B cell (primary cell): ENCODE data around the gene CAPZA2. TPM values are rescaled to one million over a fixed set of nuclear protein-coding genes. Genes with fewer than 3 reads are reported as not detected.

Experiments used
- ATAC-seq: fragments of 200-7000 bp; cut with Tn5 transposase; one replicate; pipeline ENCODE4 v1.10.0; 2021; ENCODE audit warnings: low read depth, mild to moderate bottlenecking, moderate number of reproducible peaks, moderate library complexity
- CTCF ChIA-PET: fragments of 350-600 bp; sonication (Branson Sonifier 250); formaldehyde crosslinking; loops from one replicate; lab custom pipeline; 2021; ENCODE audit warnings: antibody characterized with exemption, inconsistent platforms; lab: Charles Lee
- POLR2A ChIA-PET: fragments of 350-600 bp; sonication (Branson Sonifier 250); formaldehyde crosslinking; loops from one replicate; lab custom pipeline; 2021; ENCODE audit warnings: antibody characterized with exemption; lab: Charles Lee
- DNase-seq: peaks from one replicate; pipeline ENCODE4 v3.0.0; 2013
- H2AFZ ChIP-seq: 2 replicates; pipeline ENCODE4 v1.6.1; 2012; ENCODE audit warnings: mild to moderate bottlenecking, low read depth, low read length; ENCODE audit not compliant: insufficient read depth, poor library complexity, severe bottlenecking
- H3K27ac ChIP-seq, 2 donors: 1 replicate in 1 of 2; 2 replicates in 1 of 2; pipeline ENCODE4 v1.5.1; 2012 to 2013; ENCODE audit warnings: low read length in 2 of 2, mild to moderate bottlenecking in 2 of 2, moderate library complexity in 1 of 2
- H3K27me3 ChIP-seq, 4 experiments: fragments of 200-600 bp in 1 of 4; sonication (generic) in 1 of 4; replicated peaks in 1 of 4; 1 replicate in 2 of 4; 2 replicates in 2 of 4; pipeline versions ENCODE4 v1.6.1 to v1.7.0; 2013 to 2016; ENCODE audit warnings: low read length in 3 of 4, mild to moderate bottlenecking in 2 of 4, mixed read lengths in 1 of 4, moderate library complexity in 1 of 4; ENCODE audit not compliant: insufficient read depth in 4 of 4, control insufficient read depth in 3 of 4; ENCODE audit errors: control extremely low read depth in 1 of 4
- H3K36me3 ChIP-seq, 2 experiments: replicated peaks in 1 of 2; 1 replicate in 1 of 2; 2 replicates in 1 of 2; pipeline versions ENCODE4 v1.6.1 to v1.7.1; 2013; ENCODE audit warnings: low read length in 1 of 2; ENCODE audit not compliant: insufficient read depth in 2 of 2, control insufficient read depth in 1 of 2; ENCODE audit errors: control extremely low read depth in 1 of 2, extremely low read depth in 1 of 2
- H3K4me1 ChIP-seq, 2 donors: fragments of 200-600 bp in 1 of 2; sonication (generic) in 1 of 2; 1 replicate in 1 of 2; 2 replicates in 1 of 2; pipeline versions ENCODE4 v1.5.1 to v1.6.1; 2013 to 2017; ENCODE audit warnings: low read length in 2 of 2; ENCODE audit not compliant: control insufficient read depth in 2 of 2, insufficient read depth in 2 of 2
- H3K4me2 ChIP-seq: replicated peaks from 2 replicates; pipeline ENCODE3; 2012; ENCODE audit warnings: mild to moderate bottlenecking, low read depth, low read length; ENCODE audit not compliant: poor library complexity, severe bottlenecking
- H3K4me3 ChIP-seq, 5 experiments: fragments of 200-600 bp in 1 of 5; sonication (generic) in 1 of 5; 1 replicate in 3 of 5; 2 replicates in 2 of 5; pipeline versions ENCODE4 v1.5.1 to v1.7.0; 2011 to 2016; ENCODE audit warnings: low read length in 4 of 5, mild to moderate bottlenecking in 4 of 5, low read depth in 2 of 5, control low read depth in 1 of 5, moderate library complexity in 1 of 5; ENCODE audit not compliant: insufficient read depth in 1 of 5; ENCODE audit errors: control extremely low read depth in 1 of 5, extremely low read depth in 1 of 5
- H3K79me2 ChIP-seq: fragments of 200-600 bp; sonication (generic); one replicate; pipeline ENCODE4 v1.6.0; 2016; ENCODE audit warnings: low read length; ENCODE audit not compliant: control insufficient read depth, insufficient read depth
- H3K9ac ChIP-seq: fragments of 200-600 bp; sonication (generic); 2 replicates; pipeline ENCODE4 v1.6.1; 2017; ENCODE audit warnings: mild to moderate bottlenecking, low read length, moderate library complexity
- H3K9me3 ChIP-seq, 3 donors: one replicate each; pipeline versions ENCODE4 v1.6.1 to v1.7.1; 2013; ENCODE audit warnings: low read length in 2 of 3; ENCODE audit not compliant: control insufficient read depth in 2 of 3, insufficient read depth in 1 of 3; ENCODE audit errors: control extremely low read depth in 1 of 3
- H4K20me1 ChIP-seq: 2 replicates; pipeline ENCODE4 v1.6.0; 2012; ENCODE audit warnings: mild to moderate bottlenecking, low read length; ENCODE audit not compliant: insufficient read depth, control insufficient read depth, poor library complexity, severe bottlenecking
- H3K27ac Mint-ChIP-seq: one replicate; pipeline ENCODE4 v1.8.0; 2021; ENCODE audit warnings: mixed read lengths
- H3K27me3 Mint-ChIP-seq: one replicate; pipeline ENCODE4 v1.8.0; 2021; ENCODE audit warnings: mixed read lengths
- H3K4me1 Mint-ChIP-seq: one replicate; pipeline ENCODE4 v1.8.0; 2021; ENCODE audit warnings: mixed read lengths
- H3K4me3 Mint-ChIP-seq: one replicate; pipeline ENCODE4 v1.8.0; 2021; ENCODE audit warnings: mixed read lengths
- H3K9me3 Mint-ChIP-seq: one replicate; pipeline ENCODE4 v1.8.0; 2022; ENCODE audit warnings: mixed read lengths; ENCODE audit not compliant: insufficient read depth
- CTCF ChIP-seq: fragments of 200-600 bp; IDR thresholded peaks from one replicate; pipeline ENCODE4 v1.8.0; 2022; ENCODE audit warnings: antibody characterized with exemption, mild to moderate bottlenecking
- EZH2 ChIP-seq: IDR thresholded peaks from 2 replicates; pipeline ENCODE4 v1.6.1; 2012; ENCODE audit warnings: borderline replicate concordance, low read depth, mild to moderate bottlenecking, moderate library complexity, low read length; ENCODE audit not compliant: insufficient read depth, poor library complexity, severe bottlenecking
- WGBS: methylation state at CpG from one replicate; pipeline ENCODE4 v1.1.5; 2013; ENCODE audit warnings: missing lambda C conversion rate; ENCODE audit not compliant: insufficient coverage; 5-methylcytosine and 5-hydroxymethylcytosine counted together
- intact Hi-C: fragments of 100-400 bp; cut with micrococcal nuclease; formaldehyde crosslinking; loops from one replicate; pipeline ENCODE4 v1.10.0; 2022
- polyA plus RNA-seq: library from polyadenylated mRNA; depleted of rRNA; stranded (reverse); fragments of >200 nt; gene quantifications from 2 replicates; pipeline ENCODE4 v1.2.3, GENCODE V29; 2012
- total RNA-seq, 2 donors: library from RNA; stranded (reverse); fragments of 120-200 nt in 1 of 2; gene quantifications; 1 replicate in 1 of 2; 2 replicates in 1 of 2; pipeline versions ENCODE4 v1.2.3 to v1.2.4, GENCODE V29; 2013 to 2022

The CAPZA2 gene
- total and polyA plus RNA-seq, 2 donors (not counting 1 experiment from before 2014, with no cell fraction given): 15.0 to 79.0 TPM

GRCh38 chr7:116929914-116930913, 67.8 kb downstream of the CAPZA2 start:
- Histone ChIP-seq H3K27me3 (peaks cover 0 to 9% (median 0%) of the 10 kb centered on the region in 4 experiments), H3K4me3 (no peak overlapping the region), H3K4me1 (peaks cover 3 to 4% of the 10 kb centered on the region in 2 donors), H3K4me2 (peak overlapping the region; percentile 51), H3K79me2 (no peaks in the 10 kb centered on the region), H4K20me1 (no peaks in the 10 kb centered on the region), H3K9me3 (no peaks in the 10 kb centered on the region), H3K9ac (peak overlapping the region; percentile 25), H2AFZ (peak overlapping the region; percentile 69), H3K27ac (no peak overlapping the region), H3K36me3 (no peaks in the 10 kb centered on the region)
- ATAC-seq (peak; percentile 88), DNase-seq (peak; percentile 76)
- H3K27ac Mint-ChIP-seq: no peak overlapping the region
- H3K4me3 Mint-ChIP-seq: no peak overlapping the region
- H3K4me1 Mint-ChIP-seq: peaks cover 6% of the 10 kb centered on the region
- TF ChIP-seq CTCF (peak; percentile 99), EZH2 (no peak)
- WGBS: 39% methylated on average over 23 of the region's 25 CpGs
- H3K9me3 Mint-ChIP-seq: no peaks in the 10 kb centered on the region
- peaks cover 6% of the 10 kb centered on the region for H3K27me3 Mint-ChIP-seq
- ChIA-PET CTCF (interaction anchor here (0.7 to 8.9 kb wide), 16 partner anchors 11 to 1267 kb away, joined by 3 to 165 read pairs (median 5); no protein-coding TSS in a partner anchor), POLR2A (no interaction called here)
- intact Hi-C loops: loop anchor here (1.0 to 2.0 kb wide), 5 partner anchors 55 to 1223 kb away; no protein-coding TSS in a partner anchor
